ENCODE data around the gene MRPS14.
"Not testable (repeated sequence)": the region's sequence is repeated elsewhere in the genome, so short reads cannot be mapped to it uniquely, and the experiment has no call there.

DNA sequence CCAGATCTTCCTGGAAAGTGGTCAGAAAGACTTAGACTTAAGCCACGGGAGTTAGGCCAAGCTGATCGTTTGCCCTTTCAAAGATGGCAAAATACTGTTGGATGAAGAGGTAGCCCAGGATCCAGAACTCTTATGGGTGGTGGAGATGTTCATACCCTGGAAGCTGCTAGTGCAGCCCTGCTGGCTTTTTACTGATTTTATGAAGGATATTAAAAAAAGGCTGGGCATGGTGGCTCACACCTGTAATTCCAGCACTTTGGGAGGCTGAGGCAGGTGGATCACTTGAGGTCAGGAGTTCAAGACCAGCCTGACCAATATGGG, 657 bp upstream of the MRPS14 start:
- not testable (repeated sequence) for TF ChIP-seq POLR2A (IDR thresholded peaks at IDR 0.05; ENCODE audit: low read depth, low read length); POLR2AphosphoS5 (IDR thresholded peaks at IDR 0.05; ENCODE audit: low read depth, low read length); TAF1 (IDR thresholded peaks at IDR 0.05; ENCODE audit: borderline replicate concordance, low read depth, low read length)

Data from GM12892 (cell line).